Liver (tissue), 3 donors: ENCODE results near the gene FMR1.

Experiments used
- ATF3 ChIP-seq: IDR thresholded peaks from 2 replicates; pipeline ENCODE4 v1.6.1; 2016; ENCODE audit warnings: antibody characterized with exemption
- CTCF ChIP-seq: fragments of 150-350 bp; IDR thresholded peaks from 2 replicates; pipeline ENCODE4 v1.5.1; 2017; ENCODE audit warnings: improper control_type of control experiment, low read depth, low read length; ENCODE audit not compliant: missing input control
- EGR1 ChIP-seq, 2 donors: IDR thresholded peaks; 2 replicates each; pipeline ENCODE4 v1.6.1; 2016 to 2018; ENCODE audit warnings: antibody characterized with exemption in 2 of 2, low read depth in 2 of 2
- GABPA ChIP-seq, 2 donors: IDR thresholded peaks in 1 of 2; conservative IDR thresholded peaks in 1 of 2; 2 replicates each; pipeline ENCODE4 v1.6.1; 2016; ENCODE audit warnings: antibody characterized with exemption in 2 of 2, mild to moderate bottlenecking in 1 of 2, moderate library complexity in 1 of 2
- HNF4G ChIP-seq: IDR thresholded peaks from 2 replicates; pipeline ENCODE4 v1.6.1; 2016; ENCODE audit warnings: antibody characterized with exemption
- RXRA ChIP-seq, 2 donors: IDR thresholded peaks; 2 replicates each; pipeline ENCODE4 v1.6.1; 2017 to 2018; ENCODE audit warnings: antibody characterized with exemption in 2 of 2, mild to moderate bottlenecking in 1 of 2
- donor health status: healthy.
- donor health status: healthy.

GRCh38 chrX:147902270-147902669 is 9.4 kb upstream of the FMR1 start:
- no peak for TF ChIP-seq CTCF
- no peak for TF ChIP-seq GABPA (IDR thresholded peaks at IDR 0.05 in 1 of 2, conservative IDR thresholded peaks at IDR 0.05 in 1 of 2)
- no peak for TF ChIP-seq ATF3
- TF ChIP-seq EGR1 (IDR thresholded peaks at IDR 0.05; ENCODE audit: low read depth in 2 of 2) = no peak
- TF ChIP-seq RXRA (IDR thresholded peaks at IDR 0.05) = no peak
- TF ChIP-seq HNF4G = no peak
